Loucy (cell line): ENCODE results near the gene CACNA1B.

Experiments
- EZH2phosphoT487 ChIP-seq: fragments of 200-600 bp; IDR thresholded peaks from 2 replicates; pipeline ENCODE4 v1.6.1; 2018; ENCODE audit warnings: antibody characterized with exemption, mild to moderate bottlenecking, moderate library complexity, borderline replicate concordance
- TF ChIP-seq, protein P1 (sequence below): fragments of 200-600 bp; sonication (generic); conservative IDR thresholded peaks from 2 replicates; pipeline ENCODE4 v1.5.1; 2014; ENCODE audit warnings: mild to moderate bottlenecking, antibody characterized with exemption, low read length

DNA sequence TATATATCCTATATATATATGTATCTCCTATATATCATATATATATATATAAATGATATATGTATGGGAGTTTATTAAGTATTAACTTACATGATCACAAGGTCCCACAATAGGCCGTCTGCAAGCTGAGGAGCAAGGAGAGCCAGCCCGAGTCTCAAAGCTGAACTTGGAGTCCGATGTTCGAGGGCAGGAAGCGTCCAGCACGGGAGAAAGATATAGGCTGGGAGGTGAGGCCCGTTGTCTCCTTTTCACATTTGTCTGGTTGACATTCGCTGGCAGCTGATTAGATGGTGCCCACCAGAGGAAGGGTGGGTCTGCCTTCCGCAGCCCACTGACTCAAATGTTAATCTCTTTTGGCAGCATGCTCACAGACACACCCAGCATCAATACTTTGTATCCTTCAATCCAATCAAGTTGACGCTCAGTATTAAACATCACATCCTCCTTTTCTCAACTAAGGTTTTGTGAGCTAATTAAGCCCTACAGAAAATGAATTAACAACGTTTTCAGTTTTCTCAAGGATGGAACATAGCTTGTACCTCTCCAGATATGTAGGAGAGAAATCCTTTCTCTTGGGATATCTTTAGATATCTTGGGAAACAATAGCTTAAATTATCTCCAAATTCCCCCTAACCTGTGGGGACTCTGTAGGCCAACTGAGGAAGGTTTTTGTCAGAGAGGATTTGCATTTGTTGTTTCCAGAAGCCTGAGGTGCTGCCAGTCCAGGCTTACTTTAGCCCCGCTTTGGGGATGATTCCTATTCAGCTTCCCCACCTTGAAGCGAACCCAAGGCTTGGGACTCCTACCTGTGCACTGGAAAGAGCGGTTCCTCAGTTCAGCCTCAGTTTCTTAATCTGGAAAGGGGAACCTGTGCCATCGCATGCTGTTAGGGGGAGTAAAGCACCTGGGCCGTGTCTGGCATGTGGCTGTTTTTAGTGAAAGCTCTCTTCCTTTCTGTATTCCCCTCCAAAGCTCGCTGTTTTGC is 163.2 kb downstream of the CACNA1B start:
- TF ChIP-seq, protein P1, sequence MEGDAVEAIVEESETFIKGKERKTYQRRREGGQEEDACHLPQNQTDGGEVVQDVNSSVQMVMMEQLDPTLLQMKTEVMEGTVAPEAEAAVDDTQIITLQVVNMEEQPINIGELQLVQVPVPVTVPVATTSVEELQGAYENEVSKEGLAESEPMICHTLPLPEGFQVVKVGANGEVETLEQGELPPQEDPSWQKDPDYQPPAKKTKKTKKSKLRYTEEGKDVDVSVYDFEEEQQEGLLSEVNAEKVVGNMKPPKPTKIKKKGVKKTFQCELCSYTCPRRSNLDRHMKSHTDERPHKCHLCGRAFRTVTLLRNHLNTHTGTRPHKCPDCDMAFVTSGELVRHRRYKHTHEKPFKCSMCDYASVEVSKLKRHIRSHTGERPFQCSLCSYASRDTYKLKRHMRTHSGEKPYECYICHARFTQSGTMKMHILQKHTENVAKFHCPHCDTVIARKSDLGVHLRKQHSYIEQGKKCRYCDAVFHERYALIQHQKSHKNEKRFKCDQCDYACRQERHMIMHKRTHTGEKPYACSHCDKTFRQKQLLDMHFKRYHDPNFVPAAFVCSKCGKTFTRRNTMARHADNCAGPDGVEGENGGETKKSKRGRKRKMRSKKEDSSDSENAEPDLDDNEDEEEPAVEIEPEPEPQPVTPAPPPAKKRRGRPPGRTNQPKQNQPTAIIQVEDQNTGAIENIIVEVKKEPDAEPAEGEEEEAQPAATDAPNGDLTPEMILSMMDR, result no peak
- no peak for TF ChIP-seq EZH2phosphoT487
